NOMO-1 treated with DMSO at 0.1 percent for 48 hours (cell line): ENCODE data around the gene MUC16.

Experiments
- DNase-seq: peaks from one replicate; lab custom pipeline; 2025; ENCODE audit not compliant: unreplicated experiment; lab: John Stamatoyannopoulos, UW

MUC16 gene

GRCh38 chr19:9009431-9009830, 778 bp downstream of the MUC16 start:
- no peak for DNase-seq

- no peak for DNase-seq
Observed at GRCh38 chr19:9008667-9009066, 1.5 kb downstream of the MUC16 start.

- no peak for DNase-seq
Observed at GRCh38 chr19:9000933-9001332, 9.3 kb downstream of the MUC16 start.

- DNase-seq = no peak
Observed at GRCh38 chr19:8988204-8988603, 22.0 kb downstream of the MUC16 start.

GRCh38 chr19:8986296-8986695, 23.9 kb downstream of the MUC16 start:
- no peak for DNase-seq

GRCh38 chr19:8973501-8974091, 36.6 kb downstream of the MUC16 start:
- no peak for DNase-seq

- no peak for DNase-seq
Observed at GRCh38 chr19:8965887-8966286, 44.3 kb downstream of the MUC16 start.
